Suprapubic skin (tissue), 4 donors: ENCODE measurements around the gene TTPAL. TPM values are rescaled to one million over a fixed set of nuclear protein-coding genes. Genes with fewer than 3 reads are reported as not detected.

Experiments used
- DNase-seq, 2 donors: peaks; one replicate each; pipeline ENCODE4 v3.0.0-alpha.2; 2019; ENCODE audit warnings: low spot score in 2 of 2
- H3K27ac ChIP-seq: fragments of 200-600 bp; sonication (generic); one replicate; pipeline ENCODE4 v1.5.1; 2019
- H3K27me3 ChIP-seq: fragments of 200-600 bp; sonication (generic); one replicate; pipeline ENCODE4 v1.5.1; 2019
- H3K36me3 ChIP-seq: fragments of 200-600 bp; sonication (generic); one replicate; pipeline ENCODE4 v1.5.1; 2019
- H3K4me1 ChIP-seq: fragments of 200-600 bp; sonication (generic); one replicate; pipeline ENCODE4 v1.5.1; 2019
- H3K4me3 ChIP-seq: fragments of 200-600 bp; sonication (generic); one replicate; pipeline ENCODE4 v1.5.1; 2019; ENCODE audit warnings: mild to moderate bottlenecking
- H3K9me3 ChIP-seq: fragments of 200-600 bp; sonication (generic); one replicate; pipeline ENCODE4 v1.5.1; 2019
- EP300 ChIP-seq: sonication (generic); formaldehyde crosslinking; IDR thresholded peaks from one replicate; pipeline ENCODE4 v1.6.1; 2017; ENCODE audit warnings: antibody characterized with exemption
- POLR2A ChIP-seq, 2 donors: fragments of 450-650 bp; IDR thresholded peaks; one replicate each; pipeline ENCODE4 v1.6.1; 2017; ENCODE audit warnings: antibody characterized with exemption in 2 of 2, mild to moderate bottlenecking in 2 of 2, moderate library complexity in 2 of 2
- POLR2AphosphoS5 ChIP-seq, 3 donors: sonication (generic); formaldehyde crosslinking; IDR thresholded peaks; one replicate each; pipeline ENCODE4 v1.6.1; 2017; ENCODE audit warnings: antibody characterized with exemption in 3 of 3
- WGBS: methylation state at CpG from one replicate; pipeline ENCODE4 v1.1.5; 2018; 5-methylcytosine and 5-hydroxymethylcytosine counted together
- total RNA-seq, 4 donors: library from RNA; depleted of rRNA; stranded (reverse); fragments of >200 nt; gene quantifications; one replicate each; pipeline ENCODE4 v1.1.0, GENCODE V29; 2016
- TF ChIP-seq, protein P1 (sequence below), 2 donors: fragments of 200-600 bp in 1 of 2; fragments of 450-650 bp in 1 of 2; sonication (generic) in 1 of 2; IDR thresholded peaks; one replicate each; pipeline ENCODE4 v1.5.1; 2016 to 2019; ENCODE audit warnings: antibody characterized with exemption in 2 of 2, mild to moderate bottlenecking in 1 of 2, moderate library complexity in 1 of 2

Gene TTPAL
- total RNA-seq, 4 donors from 2014 or later, result 13.6 to 38.5 (median 29.4) TPM

DNA sequence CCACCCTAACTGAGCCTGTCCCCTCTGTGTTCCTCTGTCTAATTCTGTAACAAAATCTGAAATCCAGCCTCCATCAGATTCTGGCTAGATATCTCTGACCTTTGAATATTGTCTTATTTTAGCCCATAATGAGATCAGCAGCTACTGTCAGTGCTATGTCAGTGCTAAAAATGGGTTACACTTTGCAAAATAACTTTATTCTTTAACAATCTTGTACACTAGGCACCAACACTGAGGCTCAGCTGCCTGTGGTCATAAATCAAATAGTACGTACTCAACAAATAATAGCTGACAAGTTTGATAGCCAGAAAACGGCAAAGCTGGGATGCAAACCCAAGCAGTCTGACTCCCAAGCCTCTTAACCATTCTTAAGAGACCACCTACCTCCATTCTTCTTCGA, 22.1 kb downstream of the TTPAL start:
- peaks cover 20% of the 10 kb centered on the region for H3K4me1 ChIP-seq
- H3K36me3 ChIP-seq, result peaks cover 97% of the 10 kb centered on the region
- no peaks in the 10 kb centered on the region for H3K27me3 ChIP-seq
- TF ChIP-seq POLR2AphosphoS5 (IDR thresholded peaks at IDR 0.05) (no peak), POLR2A (IDR thresholded peaks at IDR 0.05) (no peak), EP300 (no peak)
- TF ChIP-seq, protein P1, sequence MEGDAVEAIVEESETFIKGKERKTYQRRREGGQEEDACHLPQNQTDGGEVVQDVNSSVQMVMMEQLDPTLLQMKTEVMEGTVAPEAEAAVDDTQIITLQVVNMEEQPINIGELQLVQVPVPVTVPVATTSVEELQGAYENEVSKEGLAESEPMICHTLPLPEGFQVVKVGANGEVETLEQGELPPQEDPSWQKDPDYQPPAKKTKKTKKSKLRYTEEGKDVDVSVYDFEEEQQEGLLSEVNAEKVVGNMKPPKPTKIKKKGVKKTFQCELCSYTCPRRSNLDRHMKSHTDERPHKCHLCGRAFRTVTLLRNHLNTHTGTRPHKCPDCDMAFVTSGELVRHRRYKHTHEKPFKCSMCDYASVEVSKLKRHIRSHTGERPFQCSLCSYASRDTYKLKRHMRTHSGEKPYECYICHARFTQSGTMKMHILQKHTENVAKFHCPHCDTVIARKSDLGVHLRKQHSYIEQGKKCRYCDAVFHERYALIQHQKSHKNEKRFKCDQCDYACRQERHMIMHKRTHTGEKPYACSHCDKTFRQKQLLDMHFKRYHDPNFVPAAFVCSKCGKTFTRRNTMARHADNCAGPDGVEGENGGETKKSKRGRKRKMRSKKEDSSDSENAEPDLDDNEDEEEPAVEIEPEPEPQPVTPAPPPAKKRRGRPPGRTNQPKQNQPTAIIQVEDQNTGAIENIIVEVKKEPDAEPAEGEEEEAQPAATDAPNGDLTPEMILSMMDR (IDR thresholded peaks at IDR 0.05), result no peak
- H3K27ac ChIP-seq, result peak overlapping the region; percentile 78
- no peak for DNase-seq
- 73% methylated on average over 3 of the region's 3 CpGs for WGBS
- no peaks in the 10 kb centered on the region for H3K9me3 ChIP-seq
- H3K4me3 ChIP-seq, result no peak overlapping the region

DNA sequence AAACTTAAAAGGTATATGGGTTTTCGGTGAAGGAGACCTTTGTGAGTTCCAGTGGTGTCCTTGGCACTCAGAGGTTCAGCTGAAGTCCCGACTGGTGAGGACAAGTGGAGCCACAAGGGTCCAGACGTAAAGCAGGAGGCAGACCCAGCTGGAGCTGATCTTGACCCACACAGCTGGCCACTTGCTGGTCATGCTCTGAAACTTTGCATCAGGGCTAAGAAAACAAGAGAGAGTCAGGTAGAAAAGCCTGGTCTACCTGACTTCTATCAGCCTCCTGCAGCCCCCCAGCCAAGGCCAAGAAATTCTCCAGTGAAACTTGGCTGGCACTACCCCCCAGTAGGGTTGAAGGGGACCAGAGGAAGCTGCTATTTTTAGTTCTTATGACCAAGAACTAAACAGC, 24.5 kb downstream of the TTPAL start:
- 91% methylated on average over 3 of the region's 3 CpGs for WGBS
- no peaks in the 10 kb centered on the region for H3K9me3 ChIP-seq
- no peak overlapping the region for H3K27ac ChIP-seq
- no peaks in the 10 kb centered on the region for H3K27me3 ChIP-seq
- no peak for DNase-seq
- no peak overlapping the region for H3K4me3 ChIP-seq
- peaks cover 97% of the 10 kb centered on the region for H3K36me3 ChIP-seq
- TF ChIP-seq POLR2AphosphoS5 (IDR thresholded peaks at IDR 0.05), result no peak
- no peak for TF ChIP-seq POLR2A (IDR thresholded peaks at IDR 0.05)
- TF ChIP-seq EP300, result no peak
- TF ChIP-seq, protein P1 (IDR thresholded peaks at IDR 0.05), result no peak
- H3K4me1 ChIP-seq, result peaks cover 20% of the 10 kb centered on the region

DNA sequence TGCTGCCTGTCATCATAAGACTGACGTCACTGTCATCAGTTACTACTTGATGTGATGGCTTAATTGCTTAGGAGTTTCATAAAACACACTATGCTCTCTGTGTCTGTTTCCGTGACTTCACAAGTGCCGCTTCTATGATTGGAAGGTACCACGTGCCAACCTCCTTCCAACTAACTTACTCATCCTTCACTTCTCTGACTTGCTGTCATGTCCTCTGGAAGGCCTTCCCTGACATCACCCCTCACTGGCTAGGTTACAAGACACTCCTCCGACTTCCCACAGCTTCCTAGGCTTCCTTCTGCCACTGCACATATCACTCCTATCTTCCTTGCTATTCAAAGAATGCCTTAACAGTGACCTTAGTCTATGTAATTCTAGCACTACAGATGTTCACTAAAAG, 25.8 kb downstream of the TTPAL start:
- no peak for DNase-seq
- Histone ChIP-seq H3K36me3 (peaks cover 97% of the 10 kb centered on the region), H3K4me1 (peaks cover 9% of the 10 kb centered on the region), H3K4me3 (no peak overlapping the region), H3K27me3 (no peaks in the 10 kb centered on the region), H3K27ac (no peak overlapping the region), H3K9me3 (no peaks in the 10 kb centered on the region)
- WGBS, result 91% methylated on average over 5 of the region's 5 CpGs
- TF ChIP-seq POLR2AphosphoS5 (IDR thresholded peaks at IDR 0.05) (no peak), EP300 (no peak), POLR2A (IDR thresholded peaks at IDR 0.05) (no peak)
- TF ChIP-seq, protein P1 (IDR thresholded peaks at IDR 0.05), result no peak

DNA sequence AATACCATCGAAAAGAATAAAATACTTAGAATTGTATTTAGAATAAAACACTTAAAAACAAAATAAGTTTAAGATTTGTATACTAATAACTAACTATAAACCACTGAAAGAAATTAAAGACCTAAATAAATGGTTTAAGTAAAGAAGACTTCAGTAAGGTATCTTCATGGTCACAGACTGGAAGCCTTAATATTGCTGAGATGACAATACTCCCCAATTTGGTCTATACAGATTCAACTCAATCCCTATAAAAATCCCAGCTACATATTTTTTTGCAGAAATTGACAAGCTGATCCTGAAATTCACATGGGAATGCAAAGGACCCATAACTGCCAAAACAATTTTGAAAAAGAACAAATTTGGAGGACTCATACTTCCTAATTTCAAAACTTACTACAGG, 27.3 kb downstream of the TTPAL start:
- Histone ChIP-seq H3K27me3 (no peaks in the 10 kb centered on the region), H3K27ac (no peak overlapping the region), H3K4me3 (no peak overlapping the region), H3K36me3 (peaks cover 99% of the 10 kb centered on the region), H3K9me3 (no peaks in the 10 kb centered on the region), H3K4me1 (peaks cover under 1% of the 10 kb centered on the region)
- DNase-seq, result no peak
- TF ChIP-seq POLR2A (IDR thresholded peaks at IDR 0.05), result no peak
- TF ChIP-seq, protein P1 (IDR thresholded peaks at IDR 0.05), result no peak
- TF ChIP-seq POLR2AphosphoS5 (IDR thresholded peaks at IDR 0.05), result no peak
- no peak for TF ChIP-seq EP300
- WGBS, result 100% methylated on average over 1 of the region's 1 CpG

DNA sequence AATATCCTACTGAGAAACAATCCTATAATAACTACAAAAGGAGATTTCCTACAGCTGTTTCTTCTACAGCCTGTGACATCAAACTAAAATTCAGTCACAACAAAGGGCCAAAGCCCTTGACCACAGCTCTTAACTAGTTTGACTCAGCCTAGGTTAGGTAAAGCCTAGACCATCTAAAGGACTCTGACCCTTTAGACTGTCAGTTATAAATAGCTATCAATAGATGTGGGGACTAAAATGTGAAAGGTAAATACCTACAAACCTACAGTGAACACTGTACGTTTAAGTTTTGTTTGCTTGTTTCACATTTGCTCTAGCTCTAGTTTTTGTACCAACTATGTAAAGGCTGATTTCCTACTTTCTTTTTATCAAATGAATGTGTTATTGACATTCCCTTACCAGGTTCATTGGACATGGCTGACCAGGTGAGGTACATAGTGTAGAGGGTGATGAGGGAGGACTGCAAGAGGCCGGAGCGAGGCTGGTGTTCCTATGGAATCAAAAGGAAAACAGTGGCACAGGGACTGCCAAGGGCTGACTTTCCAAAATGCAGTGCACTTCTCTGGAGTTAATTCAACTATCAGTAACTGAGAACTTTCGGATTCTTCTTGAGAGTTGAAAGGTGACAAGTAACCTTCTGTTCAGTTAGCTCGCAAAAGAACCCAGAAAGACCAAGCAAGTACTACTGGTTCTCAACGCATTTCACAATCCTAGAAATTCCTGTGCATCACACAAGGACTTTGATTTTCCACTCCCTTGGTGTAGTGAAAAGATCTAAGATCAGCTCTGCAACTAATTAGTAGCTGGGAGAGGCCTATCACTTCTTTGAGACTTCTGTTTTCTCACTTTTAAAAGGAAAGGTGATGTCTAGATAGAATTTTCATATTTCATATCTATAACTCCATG, 29.0 kb downstream of the TTPAL start:
- TF ChIP-seq POLR2AphosphoS5 (IDR thresholded peaks at IDR 0.05) (no peak), POLR2A (IDR thresholded peaks at IDR 0.05) (no peak), EP300 (no peak)
- TF ChIP-seq, protein P1 (IDR thresholded peaks at IDR 0.05), result no peak
- Histone ChIP-seq H3K9me3 (no peaks in the 10 kb centered on the region), H3K27me3 (no peaks in the 10 kb centered on the region), H3K4me1 (no peaks in the 10 kb centered on the region), H3K36me3 (peaks cover 99% of the 10 kb centered on the region), H3K27ac (no peak overlapping the region), H3K4me3 (no peak overlapping the region)
- DNase-seq, result no peak
- 88% methylated on average over 6 of the region's 6 CpGs for WGBS
